ENCODE data around the gene PHACTR3.

The PHACTR3 gene

DNA sequence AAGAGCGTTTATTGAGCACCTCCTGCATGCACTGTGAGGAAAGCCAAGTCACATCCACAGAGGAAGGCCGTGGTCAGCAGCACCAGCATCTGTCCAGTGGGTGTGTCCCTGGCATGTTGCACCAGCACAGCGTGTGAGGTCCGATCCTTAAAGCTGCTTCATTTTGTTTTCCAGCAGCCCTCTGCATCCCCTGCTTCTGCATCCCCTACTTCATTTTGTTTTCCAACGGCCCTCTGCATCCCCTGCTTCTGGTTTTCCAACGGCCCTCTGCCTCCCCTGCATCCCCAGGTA lies 181.3 kb downstream of the PHACTR3 start:
- no peak for TF ChIP-seq CTCF (IDR thresholded peaks at IDR 0.05)

DNA sequence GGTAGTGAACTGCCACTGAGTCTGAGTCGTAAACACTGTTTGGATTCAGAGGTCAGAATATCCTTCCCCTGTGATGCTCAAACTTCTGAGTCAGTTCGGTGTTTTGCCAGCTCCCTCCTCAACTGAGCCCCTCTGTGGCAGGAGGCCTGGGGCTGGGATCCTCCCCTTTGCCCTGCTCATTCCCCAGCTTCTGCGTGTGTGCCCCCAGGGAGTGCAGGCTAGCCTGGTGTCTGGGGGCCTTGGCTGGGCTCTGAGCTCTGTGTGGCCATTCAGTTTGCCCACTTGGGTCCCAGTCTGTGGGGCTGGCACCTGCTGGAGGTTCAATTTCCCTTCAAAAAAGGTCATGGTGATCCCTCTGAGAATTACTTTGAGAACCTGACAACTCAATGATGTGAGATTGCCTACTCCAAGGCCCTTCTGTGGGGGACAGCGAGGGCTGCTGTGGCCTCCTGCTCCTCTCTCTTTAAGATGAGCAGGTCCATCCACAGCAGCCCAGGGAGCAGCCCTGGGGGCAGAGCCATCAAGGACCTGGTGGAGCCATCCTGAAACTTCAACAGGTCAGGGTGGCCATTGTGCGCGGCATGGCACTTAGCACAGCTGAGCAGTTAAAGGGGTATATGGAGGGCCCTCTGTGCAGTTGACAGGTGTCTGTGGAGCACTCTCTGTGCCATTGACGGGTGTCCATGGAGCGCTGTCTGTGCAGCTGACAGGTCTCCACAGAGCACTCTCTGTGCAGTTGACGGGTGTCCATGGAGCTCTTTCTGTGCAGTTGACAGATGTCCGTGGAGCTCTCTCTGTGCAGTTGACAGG lies 181.9 kb downstream of the PHACTR3 start:
- TF ChIP-seq CTCF (IDR thresholded peaks at IDR 0.05): no peak

DNA sequence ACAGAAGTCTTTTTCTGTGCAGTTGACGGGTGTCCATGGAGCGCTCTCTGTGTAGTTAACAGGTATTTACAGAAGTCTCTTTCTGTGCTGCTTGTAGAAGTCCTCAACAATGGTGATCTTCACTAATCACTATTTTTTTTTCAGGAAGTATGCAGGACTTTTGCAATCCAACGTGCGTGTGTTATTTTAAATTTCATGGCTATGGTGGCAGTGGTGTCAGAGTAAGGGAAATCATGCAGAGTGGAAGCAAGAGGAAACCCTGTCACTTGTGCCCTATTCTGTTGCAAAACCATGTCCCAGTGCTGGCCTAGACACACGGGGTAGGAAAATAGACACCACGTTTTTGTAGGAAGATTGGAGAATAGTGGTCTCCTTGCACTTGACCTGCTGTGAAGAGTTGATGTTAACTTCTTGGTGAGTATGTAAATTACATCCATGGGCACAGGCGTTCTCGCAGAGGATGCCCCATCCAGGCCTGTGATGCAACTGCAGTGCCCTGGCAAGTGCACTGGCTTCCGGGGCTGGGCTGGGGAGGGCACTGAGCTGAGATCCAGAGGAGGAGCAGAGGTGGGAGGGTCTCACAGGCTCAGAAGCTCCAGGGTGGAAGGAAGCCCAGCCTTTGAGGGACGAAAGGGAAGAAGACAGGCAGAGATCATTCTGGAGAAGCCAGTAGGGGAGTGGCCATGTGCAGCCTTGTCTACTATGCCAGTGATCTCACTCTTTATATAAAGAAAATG lies 182.6 kb downstream of the PHACTR3 start:
- no peak for TF ChIP-seq CTCF (IDR thresholded peaks at IDR 0.05)

DNA sequence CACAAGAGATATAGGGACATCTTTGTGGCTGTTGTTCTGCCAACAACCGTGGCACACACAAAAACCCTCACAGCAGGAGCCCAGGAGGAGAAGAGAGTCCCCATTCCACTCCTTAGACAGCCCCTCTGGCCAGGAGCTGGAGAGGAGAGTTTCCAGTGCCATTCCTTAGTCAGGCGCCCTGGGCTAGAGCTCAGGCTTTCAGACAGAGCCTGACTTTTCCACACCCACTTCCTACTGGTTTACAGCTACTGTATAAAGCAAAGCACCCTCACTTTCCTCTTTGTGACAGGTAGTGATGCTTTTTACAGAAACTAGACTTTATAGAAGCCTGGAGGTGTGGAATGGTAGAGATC lies 183.2 kb downstream of the PHACTR3 start:
- TF ChIP-seq CTCF (IDR thresholded peaks at IDR 0.05): no peak

DNA sequence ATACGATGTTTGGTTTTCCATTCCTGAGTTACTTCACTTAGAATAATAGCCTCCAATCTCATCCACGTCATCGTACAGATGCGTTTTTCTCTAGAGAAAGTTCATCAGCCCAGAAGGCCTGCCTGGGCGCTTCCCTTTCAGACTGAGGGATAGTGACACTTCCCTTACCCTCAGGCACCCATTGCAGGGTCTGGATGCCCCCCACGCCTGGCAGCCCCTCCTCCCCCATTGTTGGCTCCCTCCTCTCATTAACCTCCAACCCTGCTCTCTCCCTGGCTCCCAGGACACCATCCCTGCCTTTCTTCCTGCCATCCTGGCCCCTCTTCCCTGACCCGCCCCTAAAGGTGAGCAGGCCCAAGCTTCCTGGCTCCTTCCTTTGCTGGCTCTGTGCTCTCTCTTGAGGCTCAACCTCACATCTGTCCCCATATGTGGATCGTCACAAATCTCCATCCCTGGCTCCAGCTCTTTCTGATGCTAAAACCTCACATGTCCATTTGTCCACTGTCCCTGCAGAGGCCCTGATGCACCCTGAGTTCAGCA lies 183.9 kb downstream of the PHACTR3 start:
- no peak for TF ChIP-seq CTCF (IDR thresholded peaks at IDR 0.05)

DNA sequence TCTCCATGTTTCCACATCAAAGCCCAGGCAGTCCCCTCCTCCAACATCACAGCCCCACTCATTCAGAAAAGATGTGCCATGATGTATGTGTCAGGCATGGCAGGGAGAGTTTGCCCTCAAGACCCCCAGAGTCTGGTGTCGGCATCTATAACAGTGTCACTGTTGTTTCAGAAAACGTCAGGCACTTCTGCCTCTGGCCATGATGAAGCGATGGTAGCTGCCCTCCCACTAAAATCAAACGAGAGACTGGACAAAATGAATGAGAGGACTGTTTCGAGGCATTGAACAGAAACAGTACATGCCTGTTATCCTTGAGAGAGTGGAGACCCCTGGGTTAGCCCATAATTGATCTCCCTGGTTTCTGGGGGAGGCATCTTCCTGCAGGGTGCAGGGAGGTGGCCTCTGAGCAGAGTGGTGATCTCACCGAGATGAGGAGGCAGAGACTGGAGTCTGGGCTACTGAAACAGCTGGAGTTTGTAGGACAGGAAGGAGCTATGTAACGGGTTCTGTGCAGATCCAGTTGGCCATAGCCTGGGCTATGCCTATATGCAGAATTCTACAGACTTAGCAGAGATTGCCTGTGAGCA lies 184.6 kb downstream of the PHACTR3 start:
- TF ChIP-seq CTCF (IDR thresholded peaks at IDR 0.05): no peak

GRCh38 chr20:59789686-59790085 lies 185.3 kb downstream of the PHACTR3 start:
- no peak for TF ChIP-seq CTCF (IDR thresholded peaks at IDR 0.05)

Measured in LNCAP (cell line).